HG02885 (cell line): ENCODE data around the gene CYSLTR1.
"Not testable (repeated sequence)": the region's sequence is repeated elsewhere in the genome, so short reads cannot be mapped to it uniquely, and the experiment has no call there.

Experiments
- ATAC-seq: cut with Tn5 transposase; IDR thresholded peaks from one replicate; pipeline ENCODE4 v1.9.1; 2021; ENCODE audit warnings: mild to moderate bottlenecking; ENCODE audit not compliant: unreplicated experiment, poor library complexity

Gene CYSLTR1, protein sequence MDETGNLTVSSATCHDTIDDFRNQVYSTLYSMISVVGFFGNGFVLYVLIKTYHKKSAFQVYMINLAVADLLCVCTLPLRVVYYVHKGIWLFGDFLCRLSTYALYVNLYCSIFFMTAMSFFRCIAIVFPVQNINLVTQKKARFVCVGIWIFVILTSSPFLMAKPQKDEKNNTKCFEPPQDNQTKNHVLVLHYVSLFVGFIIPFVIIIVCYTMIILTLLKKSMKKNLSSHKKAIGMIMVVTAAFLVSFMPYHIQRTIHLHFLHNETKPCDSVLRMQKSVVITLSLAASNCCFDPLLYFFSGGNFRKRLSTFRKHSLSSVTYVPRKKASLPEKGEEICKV

DNA sequence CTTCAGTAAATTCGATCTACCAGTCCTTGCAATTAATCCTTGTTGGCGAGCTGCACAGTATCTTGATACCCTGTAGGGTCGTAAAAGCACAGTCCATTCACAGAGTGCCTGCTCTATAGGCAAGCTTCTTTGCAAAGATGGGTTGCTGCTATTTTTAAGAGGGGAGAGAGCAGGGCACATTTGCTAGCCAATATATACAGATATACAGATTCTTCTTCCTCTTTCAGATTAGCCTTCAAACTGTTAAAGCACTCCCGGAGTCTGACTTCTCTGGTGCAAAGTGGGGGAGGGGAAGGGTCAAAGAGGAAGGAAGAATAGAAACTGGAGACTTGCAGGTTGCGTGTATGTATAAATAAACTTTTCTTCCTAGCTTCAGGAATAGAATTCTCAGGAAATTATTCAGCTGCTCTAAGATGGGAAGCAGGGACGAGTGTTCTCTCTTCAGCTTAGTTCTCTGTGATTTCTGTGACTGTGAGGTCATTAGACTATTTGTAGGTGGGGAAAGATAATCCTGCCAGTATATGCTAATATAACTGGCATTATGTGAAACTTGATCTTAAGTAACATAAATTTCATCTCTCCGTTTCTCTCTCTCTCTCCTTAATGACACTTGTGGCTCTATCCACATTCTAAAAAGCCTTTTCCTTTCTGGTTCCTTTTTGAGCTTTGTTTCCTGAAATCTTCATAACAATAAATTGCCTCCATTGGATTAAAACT, at the start of gene CYSLTR1:
Gene CYSLTR1, minus strand, starts transcription at position 242 of the 717 bp plus-strand sequence. CDS start 53,865 bp downstream, outside the sequence.
- ATAC-seq = peak; percentile 64

DNA sequence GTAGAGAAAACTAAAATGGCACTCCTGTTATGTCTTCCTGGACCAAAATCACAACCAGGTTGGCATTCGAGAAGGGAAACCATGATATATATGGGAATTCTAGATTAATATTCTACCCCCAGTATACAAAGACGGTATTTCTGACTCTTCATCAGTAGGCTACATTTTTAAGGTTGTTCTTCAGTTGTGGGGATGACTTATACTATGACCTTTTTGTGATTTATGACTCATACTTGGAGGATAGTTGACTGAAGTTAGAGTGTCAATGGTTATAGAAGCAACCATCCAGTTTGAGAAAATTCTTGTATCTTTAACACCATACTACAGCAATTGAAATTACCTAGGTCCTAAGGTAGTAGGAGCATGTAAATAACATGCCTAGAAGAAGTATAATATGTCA, 49.8 kb upstream of the CYSLTR1 start:
- no peak for ATAC-seq

DNA sequence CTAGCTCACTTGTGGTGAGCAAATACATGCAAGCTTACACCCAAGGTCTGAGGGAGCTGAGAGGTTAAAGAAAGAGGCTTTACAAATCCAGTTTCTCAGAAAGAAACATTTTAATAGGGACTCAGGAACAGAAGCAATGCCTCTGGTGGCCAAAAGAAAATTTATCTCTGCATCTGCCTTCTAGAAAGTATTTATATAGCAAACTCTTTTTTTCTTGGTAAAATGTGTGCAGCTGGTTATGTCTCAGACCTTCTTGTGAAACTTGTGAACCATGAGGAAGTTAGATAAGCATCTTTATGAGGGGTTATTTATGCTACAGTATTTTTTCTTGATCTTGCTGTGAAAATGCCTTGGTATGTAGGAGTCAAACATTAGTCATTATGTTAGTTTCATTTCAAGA, 48.5 kb upstream of the CYSLTR1 start:
- no peak for ATAC-seq

DNA sequence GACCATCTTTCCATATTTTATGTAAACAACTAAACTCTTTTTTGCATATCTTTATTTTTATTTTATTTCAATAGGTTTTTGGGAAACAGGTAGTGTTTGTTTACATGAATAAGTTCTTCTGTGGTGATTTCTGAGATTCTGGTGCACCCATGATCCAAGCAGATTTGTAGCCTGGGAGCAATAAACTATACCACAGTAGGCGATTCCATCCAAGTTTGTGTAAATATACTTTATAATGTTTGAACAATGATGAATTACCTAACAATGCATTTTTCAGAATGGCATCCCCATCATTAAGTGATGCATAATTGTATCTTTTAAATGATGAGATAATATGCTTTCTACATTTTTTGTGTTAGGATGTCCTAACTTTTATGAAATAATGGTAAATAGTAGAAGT, 39.2 kb upstream of the CYSLTR1 start:
- no peak for ATAC-seq

DNA sequence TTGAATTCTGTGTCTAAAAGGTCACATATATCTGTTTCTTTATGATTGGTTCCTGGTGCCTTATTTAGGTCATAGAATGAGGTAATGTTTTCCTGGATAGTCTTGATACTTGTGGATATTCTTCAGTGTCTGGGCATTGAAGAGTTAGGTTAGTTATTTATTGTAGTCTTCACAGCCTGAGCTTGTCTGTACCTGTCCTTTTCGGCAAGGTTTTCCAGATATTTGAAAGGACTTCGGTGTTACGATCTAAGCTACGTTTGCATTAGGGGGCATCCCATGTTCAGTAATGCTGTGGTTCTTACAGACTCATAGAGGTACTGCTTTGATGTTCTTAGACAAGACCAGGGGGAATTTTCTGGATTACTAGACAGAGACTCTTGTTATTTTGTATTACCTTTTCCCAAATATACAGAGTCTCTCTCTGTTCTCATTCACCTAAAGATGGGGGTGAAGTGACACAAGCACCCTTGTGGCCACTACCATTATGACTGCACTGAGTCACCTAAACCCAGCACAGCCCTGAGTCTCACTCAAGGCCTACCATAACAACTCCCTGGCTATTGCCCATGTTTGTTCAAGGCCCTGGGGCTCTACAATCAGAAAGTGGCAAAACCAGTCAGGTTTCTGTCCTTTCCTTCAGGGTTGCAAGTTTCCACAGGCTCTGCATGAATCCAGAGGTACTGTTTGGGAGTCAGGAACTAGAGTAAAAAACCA, 30.1 kb upstream of the CYSLTR1 start:
- no peak for ATAC-seq

DNA sequence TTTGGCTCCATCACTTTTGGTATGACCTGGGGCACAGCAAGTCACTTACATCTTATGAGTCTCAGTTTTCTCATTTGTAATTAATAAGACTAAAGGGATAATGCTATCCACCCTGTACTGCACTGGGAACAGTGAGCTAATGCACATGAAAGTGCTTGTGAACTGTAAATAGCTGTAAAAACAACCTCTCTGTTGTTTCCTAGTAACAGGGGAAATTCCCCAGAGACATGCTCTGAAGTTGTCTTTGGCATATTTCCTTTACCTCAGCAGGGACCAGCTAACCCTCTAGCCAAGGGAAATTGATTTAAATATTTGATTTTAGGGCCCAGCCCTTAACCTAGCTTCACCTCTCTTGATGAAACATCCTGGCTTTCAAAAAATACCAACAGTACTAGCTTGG, 6.1 kb upstream of the CYSLTR1 start:
- ATAC-seq = peak; percentile 80

DNA sequence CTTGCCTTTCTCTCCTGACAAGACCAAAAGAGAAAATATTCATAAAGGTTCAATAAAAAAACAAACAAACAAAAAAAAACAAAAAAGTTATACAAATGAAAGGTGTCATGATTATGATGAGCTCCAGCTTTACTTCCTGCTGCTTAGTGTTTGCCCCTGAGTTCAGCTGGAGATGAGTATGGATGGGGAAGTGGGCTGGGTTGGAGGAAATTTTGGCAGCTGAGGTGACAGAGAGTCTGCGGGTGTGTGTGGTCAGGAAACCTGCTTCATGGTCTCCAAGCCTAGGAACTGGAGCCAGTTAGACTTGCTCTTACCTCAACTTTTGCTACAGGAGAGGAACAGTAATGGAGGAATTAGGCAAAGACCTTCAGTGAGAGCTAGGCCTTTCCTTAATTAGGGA, 4.3 kb upstream of the CYSLTR1 start:
- no peak for ATAC-seq

DNA sequence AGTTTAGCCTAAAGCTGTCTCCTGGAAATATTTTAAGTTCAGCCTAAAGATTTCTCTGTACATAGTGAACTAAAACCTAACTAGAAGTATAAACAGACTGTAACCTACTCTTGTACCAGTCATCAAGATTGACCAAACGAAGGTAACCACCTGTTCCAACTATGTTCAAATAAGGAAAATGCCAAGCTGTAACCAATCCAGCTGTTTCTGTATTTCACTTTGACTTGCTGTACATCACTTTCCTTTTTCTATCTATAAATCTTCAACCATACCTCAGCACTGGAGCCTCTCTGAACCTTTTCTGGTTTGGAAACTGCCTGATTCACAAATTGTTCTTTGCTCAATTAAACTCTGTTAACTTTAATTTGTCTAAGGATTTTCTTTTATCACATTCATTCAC, 3.1 kb upstream of the CYSLTR1 start:
- ATAC-seq = no peak

DNA sequence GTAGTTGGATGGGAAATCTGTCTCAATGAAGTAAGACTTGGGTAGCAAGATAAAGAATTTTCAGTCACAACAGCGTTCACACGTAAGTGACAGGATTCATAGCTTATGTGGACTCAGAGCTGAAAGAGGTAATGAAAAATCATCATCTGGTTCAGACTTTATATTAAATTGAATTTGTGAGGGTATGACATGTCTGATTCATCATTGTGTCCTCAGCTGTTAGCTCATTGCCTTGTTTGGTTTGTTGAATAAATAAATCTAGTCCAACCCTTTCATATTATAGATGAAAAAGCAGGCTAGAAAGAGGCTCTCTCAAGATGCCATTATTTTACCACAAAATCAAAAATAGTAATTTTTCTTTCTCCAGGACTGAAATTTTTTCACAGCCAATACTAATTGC, 2.7 kb upstream of the CYSLTR1 start:
- ATAC-seq = no peak

DNA sequence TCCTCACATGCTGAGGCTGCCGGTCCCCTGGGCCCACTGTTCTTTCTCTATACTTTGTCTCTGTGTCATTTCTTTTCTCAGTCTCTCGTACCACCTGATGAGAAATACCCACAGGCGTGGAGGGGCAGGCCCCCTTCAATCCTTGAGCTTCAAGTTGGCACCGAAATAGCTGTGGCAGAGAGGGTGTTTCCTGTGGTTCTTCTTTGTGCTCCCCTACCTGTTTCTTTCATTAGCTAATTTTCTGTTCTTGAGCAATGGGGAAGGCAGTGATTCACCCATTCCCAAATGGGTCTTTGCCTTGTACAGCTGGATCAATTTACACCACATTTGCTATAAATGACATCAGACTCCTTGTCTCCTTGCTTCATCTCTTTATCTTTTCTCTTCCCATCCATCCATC, 2.1 kb upstream of the CYSLTR1 start:
- no peak for ATAC-seq

DNA sequence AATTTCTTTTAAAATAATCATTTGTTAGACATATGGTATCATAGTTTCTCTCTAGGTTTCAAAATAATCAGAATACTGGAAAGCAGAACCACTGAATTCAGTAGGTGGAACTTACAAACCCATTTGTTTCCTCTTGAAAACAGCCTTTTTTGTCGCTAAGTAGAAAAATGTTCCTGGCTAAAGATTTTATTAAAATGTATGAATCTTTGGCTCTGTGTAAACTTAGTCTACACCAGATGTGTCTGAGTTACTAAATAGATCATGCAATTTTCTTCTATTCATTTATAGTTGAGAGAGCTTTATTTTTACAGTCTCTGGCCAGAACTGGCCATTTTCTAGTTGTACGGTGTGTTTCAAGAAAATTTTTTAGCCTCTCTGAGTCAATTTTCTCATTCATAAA, 1.0 kb downstream of the CYSLTR1 start:
- ATAC-seq = no peak

DNA sequence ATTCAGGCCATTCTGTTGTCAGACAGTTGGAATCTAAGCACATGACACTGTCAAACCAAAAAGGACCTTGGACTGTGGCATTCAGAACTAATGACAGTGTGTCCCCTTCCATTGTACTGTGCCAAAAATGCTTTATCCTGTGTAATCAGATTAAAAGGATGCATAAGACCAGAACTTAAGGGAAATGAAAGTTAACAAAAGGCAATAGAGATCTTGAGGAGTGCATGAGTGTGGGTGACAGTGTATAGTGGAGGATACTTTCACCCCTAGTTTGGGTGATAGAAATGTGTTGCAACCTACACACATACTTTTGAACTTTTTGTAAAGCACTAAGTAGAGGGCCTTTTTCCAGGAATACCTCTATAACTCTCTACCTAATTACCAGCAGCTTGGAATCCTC, 4.5 kb downstream of the CYSLTR1 start:
- ATAC-seq = peak; percentile 26

DNA sequence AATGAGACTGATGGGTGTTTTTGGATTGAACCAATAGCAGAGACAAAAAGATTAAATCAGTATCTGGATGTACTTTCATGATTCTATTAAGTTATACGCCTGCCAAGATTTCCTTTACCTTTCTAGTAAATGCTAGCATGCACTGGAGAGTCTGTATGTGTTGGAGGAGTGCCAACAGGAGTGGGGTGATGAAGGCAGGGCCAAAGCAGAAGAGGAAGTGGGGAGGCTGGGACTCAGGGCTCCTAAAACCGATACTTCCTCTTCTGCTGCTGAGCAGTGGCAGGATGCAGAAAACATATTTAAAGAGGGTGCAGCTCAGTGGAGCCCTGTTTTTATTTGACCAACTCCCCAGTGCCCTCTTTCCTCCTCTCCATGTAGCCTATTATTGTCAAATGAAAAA, 5.6 kb downstream of the CYSLTR1 start:
- ATAC-seq = peak; percentile 95

DNA sequence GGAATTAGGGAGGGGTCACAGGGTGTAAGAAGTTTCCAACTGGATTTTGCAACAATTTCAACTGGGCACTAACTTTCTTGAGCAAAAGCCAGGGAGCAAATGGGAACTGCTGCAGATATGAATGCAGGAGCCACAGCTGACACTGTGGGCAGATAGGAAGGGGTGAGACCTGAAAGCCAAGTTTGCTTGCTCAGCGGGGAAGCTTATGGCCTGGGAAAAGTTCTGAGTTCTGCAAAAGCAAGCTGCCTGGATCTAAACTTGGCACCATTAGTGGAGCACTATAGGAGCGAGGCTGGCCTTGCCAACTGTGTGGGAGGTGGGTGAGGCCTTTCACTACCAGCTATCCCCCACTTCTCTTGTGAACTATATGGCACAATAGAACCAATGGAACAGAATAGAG, 11.1 kb downstream of the CYSLTR1 start:
- ATAC-seq = no peak

DNA sequence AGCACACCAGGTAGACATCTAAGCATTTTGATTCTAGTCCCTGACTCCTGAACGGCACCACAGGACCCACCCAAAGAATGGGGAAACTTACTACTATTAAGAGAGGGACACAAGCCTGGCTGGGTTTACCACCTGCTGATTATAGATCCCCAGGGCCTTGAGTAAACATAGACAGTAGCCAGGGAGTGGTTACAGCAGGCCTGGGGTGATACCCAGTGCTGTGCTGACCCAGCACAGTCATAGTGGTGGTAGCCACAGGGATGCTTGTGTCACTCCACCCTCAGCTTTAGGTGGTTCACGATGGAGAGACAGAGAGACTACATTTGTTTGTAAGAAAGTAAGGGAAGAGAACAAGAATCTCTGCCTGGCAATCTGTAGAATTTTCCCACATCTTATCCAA, 11.7 kb downstream of the CYSLTR1 start:
- no peak for ATAC-seq

DNA sequence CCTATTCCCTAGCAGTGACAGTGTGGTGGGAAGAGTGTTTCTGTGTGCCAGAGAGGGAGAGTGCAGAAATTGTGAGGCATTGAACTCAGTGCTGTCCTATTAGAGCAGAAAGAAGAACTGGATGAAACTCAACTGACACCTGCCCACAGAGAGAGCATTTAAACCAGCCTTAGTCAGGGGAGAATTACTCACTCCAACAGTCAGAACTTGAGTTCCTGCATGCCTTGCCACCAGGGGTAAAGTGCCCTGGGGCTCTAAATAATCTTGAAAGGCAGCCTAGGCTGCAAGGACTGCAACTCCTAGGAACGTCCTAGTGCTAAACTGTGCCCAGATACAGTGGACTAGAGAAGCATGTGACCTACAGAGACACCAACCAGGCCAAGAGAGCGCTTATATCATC, 12.8 kb downstream of the CYSLTR1 start:
- peak; percentile 63 for ATAC-seq

DNA sequence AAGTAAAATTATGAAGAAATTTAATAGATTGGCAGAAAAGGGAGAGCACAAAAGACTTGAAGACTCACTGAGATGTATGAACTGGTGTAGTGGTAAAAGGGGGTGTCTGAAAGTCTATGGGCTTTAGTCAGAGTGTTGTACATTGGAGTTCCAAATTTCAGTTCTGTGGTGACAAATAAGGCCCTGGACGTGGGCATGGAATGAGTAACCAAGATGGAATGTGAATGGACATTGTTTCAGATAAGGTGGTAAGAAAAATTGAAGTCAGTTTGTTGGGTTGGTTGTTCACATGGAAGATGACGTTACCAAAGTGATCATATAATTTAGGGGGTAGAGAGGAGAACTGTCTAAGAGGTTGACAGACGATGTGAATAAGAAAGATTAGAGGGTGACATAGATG, 13.9 kb downstream of the CYSLTR1 start:
- ATAC-seq = no peak

DNA sequence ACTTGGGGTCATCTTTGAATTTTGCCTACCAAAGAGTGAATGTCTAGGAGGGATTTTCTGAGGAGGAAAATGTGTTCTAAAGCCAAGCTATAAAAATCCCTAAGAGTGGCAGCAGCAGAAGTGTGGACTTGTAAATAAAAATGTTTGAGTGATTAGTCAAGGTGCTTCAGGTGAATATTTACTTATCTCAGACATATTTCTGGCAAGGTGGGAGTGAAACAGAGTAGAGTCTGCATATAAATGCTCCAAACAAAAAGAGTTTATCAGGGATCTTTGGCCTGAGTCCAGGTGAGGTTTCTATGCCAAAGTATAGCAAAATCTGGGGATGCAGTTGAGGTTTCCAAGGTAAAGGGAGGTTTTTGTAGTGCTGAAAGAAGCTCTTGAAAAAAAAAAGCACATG, 19.7 kb downstream of the CYSLTR1 start:
- no peak for ATAC-seq

DNA sequence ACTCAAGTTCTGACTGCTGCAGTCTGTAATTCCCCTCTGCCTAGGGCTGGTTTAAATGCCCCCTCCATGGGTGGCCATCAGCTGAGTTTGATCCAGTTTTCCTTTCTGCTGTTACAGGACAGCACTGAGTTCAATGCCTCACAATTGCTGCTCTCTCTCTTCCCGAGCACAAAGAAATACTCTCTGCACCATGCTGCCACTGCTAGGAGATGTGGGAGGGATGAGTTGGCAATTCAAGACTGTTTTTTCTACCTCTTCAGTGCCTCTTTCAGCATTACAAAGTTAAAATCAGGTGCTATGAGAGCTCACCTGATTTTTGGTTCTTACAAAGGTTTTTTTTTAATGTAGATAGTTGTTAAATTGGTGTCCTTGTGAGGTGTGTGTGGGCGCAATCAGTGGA, 24.3 kb downstream of the CYSLTR1 start:
- ATAC-seq = no peak

DNA sequence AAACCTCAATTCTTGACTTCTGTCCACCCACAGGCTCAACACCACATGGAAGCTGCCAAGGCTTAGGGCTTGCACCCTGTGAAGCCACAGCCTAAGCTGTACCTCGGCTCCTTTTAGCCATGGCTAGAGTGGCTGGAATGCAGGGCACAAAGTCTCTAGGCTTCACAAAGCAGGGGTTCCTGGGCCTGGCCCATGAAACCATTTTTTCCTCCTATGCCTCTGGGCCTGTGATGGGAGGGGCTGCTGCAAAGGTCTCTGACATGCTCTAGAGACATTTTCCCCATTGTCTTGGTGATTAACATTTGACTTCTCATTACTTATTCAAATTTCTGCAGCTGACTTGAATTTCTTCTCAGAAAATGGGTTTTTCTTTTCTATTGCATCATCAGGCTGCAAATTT, 26.5 kb downstream of the CYSLTR1 start:
- not testable (repeated sequence) for ATAC-seq

DNA sequence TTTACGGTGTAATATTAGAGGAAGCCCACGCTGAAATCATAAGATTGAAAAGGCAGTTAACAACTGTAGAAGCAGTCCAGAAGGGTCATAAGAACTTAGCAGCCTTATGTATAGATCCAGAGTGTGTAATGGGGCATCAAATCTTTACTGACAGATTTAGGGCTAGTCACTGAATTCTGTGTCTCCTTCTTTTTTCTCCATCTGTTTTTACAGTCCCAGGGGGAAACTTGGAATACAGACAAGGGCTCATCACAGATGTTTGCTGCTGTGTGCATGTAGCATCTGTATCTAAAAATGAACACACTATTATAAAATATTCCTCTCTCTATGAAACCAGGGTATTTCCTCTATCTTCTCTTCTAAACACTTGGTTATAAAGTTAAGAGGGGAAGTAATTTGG, 43.9 kb downstream of the CYSLTR1 start:
- no peak for ATAC-seq
